Activated naive CD4-positive, alpha-beta T cell treated with Interleukin-2 at 50 U/mL for 16 hours (primary cell): Measurements from ENCODE around the gene FUNDC1.

Source experiments
- DNase-seq: peaks from one replicate; pipeline ENCODE4 v3.0.0-alpha.2; 2020

Gene FUNDC1

DNA sequence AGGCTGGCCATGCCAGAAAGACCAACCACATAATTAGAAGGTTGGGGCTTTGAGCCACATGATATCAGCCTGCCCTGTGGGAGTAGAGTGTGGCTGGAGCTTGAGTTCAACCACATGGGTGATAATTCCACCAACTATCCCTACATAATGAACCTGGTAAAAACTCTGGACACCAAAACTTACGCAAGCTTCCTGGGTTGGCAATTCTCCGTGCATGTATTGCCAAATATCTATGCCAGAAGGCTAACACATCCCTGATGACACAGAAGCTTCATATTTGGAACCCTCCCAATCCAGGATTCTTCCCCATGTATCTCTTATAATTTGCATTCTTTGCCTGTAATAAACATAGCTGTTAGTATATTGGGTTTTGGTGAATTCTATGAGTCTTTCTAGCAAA, 68.2 kb downstream of the FUNDC1 start:
- DNase-seq, result no peak
